Keratinocyte (primary cell): ENCODE results near the gene ITGB5. TPM values are rescaled to one million over a fixed set of nuclear protein-coding genes. Genes with fewer than 3 reads are reported as not detected.

Source experiments
- DNase-seq: peaks from one replicate; pipeline ENCODE4 v3.0.0-alpha.2; 2011; ENCODE audit warnings: low read depth, missing footprints, low spot score
- FAIRE-seq: peaks from 2 replicates; lab custom pipeline; 2011; peaks lifted over from hg19 to GRCh38; lab: Jason Lieb, UNC
- H2AFZ ChIP-seq: 2 replicates; pipeline ENCODE4 v1.6.0; 2012; ENCODE audit warnings: low read length, control low read depth, inconsistent platforms; ENCODE audit not compliant: control insufficient read depth
- H3K27ac ChIP-seq: 2 replicates; pipeline ENCODE4 v1.5.1; 2011; ENCODE audit warnings: low read length; ENCODE audit not compliant: control insufficient read depth, insufficient read depth
- H3K27me3 ChIP-seq: 3 replicates; pipeline ENCODE4 v1.6.0; 2011; ENCODE audit warnings: low read length; ENCODE audit not compliant: control insufficient read depth, insufficient read depth; ENCODE audit errors: extremely low read depth
- H3K36me3 ChIP-seq, 2 experiments: 2 replicates in 1 of 2; 3 replicates in 1 of 2; pipeline ENCODE4 v1.5.1; 2011; ENCODE audit warnings: low read length in 2 of 2, mild to moderate bottlenecking in 1 of 2; ENCODE audit not compliant: control insufficient read depth in 2 of 2, insufficient read depth in 2 of 2; ENCODE audit errors: extremely low read depth in 1 of 2
- H3K4me1 ChIP-seq: 3 replicates; pipeline ENCODE4 v1.5.1; 2011; ENCODE audit warnings: low read length; ENCODE audit not compliant: control insufficient read depth, insufficient read depth; ENCODE audit errors: extremely low read depth
- H3K4me2 ChIP-seq: 3 replicates; pipeline ENCODE4 v1.6.0; 2011; ENCODE audit warnings: low read depth, low read length; ENCODE audit not compliant: control insufficient read depth, insufficient read depth; ENCODE audit errors: extremely low read depth
- H3K4me3 ChIP-seq, 3 experiments: fragments of 200-600 bp in 1 of 3; sonication (generic) in 1 of 3; 2 replicates in 2 of 3; 3 replicates in 1 of 3; pipeline ENCODE4 v1.5.1; 2011 to 2016; ENCODE audit warnings: low read length in 3 of 3, mild to moderate bottlenecking in 3 of 3, control low read depth in 2 of 3, inconsistent platforms in 1 of 3, low read depth in 1 of 3, mixed read lengths in 1 of 3, mixed run types in 1 of 3, moderate library complexity in 1 of 3; ENCODE audit not compliant: control insufficient read depth in 2 of 3, insufficient read depth in 2 of 3; ENCODE audit errors: extremely low read depth in 1 of 3
- H3K79me2 ChIP-seq: 2 replicates; pipeline ENCODE4 v1.6.0; 2012; ENCODE audit warnings: low read length; ENCODE audit not compliant: control insufficient read depth, insufficient read depth
- H3K9ac ChIP-seq: 3 replicates; pipeline ENCODE4 v1.6.0; 2011; ENCODE audit warnings: low read length; ENCODE audit not compliant: control insufficient read depth, insufficient read depth; ENCODE audit errors: extremely low read depth
- H3K9me1 ChIP-seq: 3 replicates; pipeline ENCODE4 v1.6.0; 2011; ENCODE audit warnings: low read length; ENCODE audit not compliant: control insufficient read depth, insufficient read depth; ENCODE audit errors: extremely low read depth
- H3K9me3 ChIP-seq: 2 replicates; pipeline ENCODE4 v1.5.1; 2012; ENCODE audit warnings: low read depth, low read length; ENCODE audit not compliant: control insufficient read depth
- H4K20me1 ChIP-seq: 3 replicates; pipeline ENCODE4 v1.6.0; 2011; ENCODE audit warnings: low read length; ENCODE audit not compliant: control insufficient read depth, insufficient read depth; ENCODE audit errors: extremely low read depth
- CTCF ChIP-seq, 3 experiments: IDR thresholded peaks in 1 of 3; conservative IDR thresholded peaks in 1 of 3; optimal IDR thresholded peaks in 1 of 3; 2 replicates in 2 of 3; 3 replicates in 1 of 3; pipeline versions ENCODE3 to v1.5.1; 2011; ENCODE audit warnings: low read length in 3 of 3, mild to moderate bottlenecking in 3 of 3, moderate library complexity in 2 of 3, control low read depth in 1 of 3, inconsistent platforms in 1 of 3; ENCODE audit not compliant: insufficient read depth in 2 of 3; ENCODE audit errors: extremely low read depth in 1 of 3
- EZH2 ChIP-seq: IDR thresholded peaks from one replicate; pipeline ENCODE4 v1.6.1; 2012; ENCODE audit warnings: inconsistent platforms, mild to moderate bottlenecking, low read length, moderate library complexity
- dilution Hi-C: fragments of 300-500 bp; cut with MboI; formaldehyde crosslinking; loops from one replicate; pipeline ENCODE4 v1.7.0; 2020; ENCODE audit warnings: low sequenced_read_pairs; ENCODE audit not compliant: extremely low pct_ligation_motif_present
- polyA plus RNA-seq, 5 experiments: library from polyadenylated mRNA; depleted of rRNA in 3 of 5; stranded (reverse) in 3 of 5; stranded (forward) in 1 of 5; unstranded in 1 of 5; fragments of >200 nt; gene quantifications; 1 replicate in 1 of 5; 2 replicates in 3 of 5; 3 replicates in 1 of 5; pipeline versions ENCODE4 v1.2.1 to v1.2.3, GENCODE V29; 2011 to 2012; ENCODE audit warnings: missing spikeins in 2 of 5, low read depth in 1 of 5, low replicate concordance in 1 of 5

Gene ITGB5
- polyA plus RNA-seq, 1 donor (not counting 4 experiments of a cell fraction or from before 2014, with no cell fraction given): 136 TPM

DNA sequence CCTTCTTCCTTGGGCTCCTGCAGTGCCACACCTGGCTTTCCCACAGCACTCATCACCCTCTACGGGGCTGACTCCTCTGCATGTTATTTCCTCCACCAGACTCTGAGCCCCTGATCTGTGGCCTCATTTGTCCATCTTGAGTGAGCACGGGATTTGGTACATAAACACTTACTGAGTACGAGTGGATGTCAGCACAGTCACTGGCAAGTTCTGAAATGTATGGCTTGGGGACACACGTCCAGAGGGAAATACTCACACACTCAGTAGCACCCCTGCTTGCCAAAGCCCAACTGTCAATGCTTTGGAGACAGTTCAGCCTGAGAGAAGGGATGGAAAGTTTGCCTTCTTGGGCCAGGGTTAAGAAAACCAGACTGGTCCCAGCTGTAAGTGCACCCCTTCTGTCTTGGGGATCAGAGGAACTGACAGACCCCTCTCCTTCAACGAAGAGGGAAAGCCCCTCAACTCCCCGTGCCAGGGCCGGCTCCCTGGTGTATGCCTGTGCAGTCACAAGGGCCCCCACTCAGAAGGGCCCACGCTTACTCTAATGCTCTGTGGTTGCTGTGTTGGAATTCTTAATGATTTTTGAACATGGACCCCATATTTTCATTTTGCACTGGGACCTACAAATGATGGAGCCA is 85.0 kb downstream of the ITGB5 start:
- dilution Hi-C loops: no loop called here
- H3K4me1 ChIP-seq: no peaks in the 10 kb centered on the region
- H3K79me2 ChIP-seq: no peaks in the 10 kb centered on the region
- no peak for FAIRE-seq
- H3K9ac ChIP-seq: no peak overlapping the region
- H3K4me3 ChIP-seq: no peak overlapping the region
- no peak overlapping the region for H3K4me2 ChIP-seq
- no peak for TF ChIP-seq EZH2
- no peak for TF ChIP-seq CTCF (optimal IDR thresholded peaks at IDR 0.05 in 1 of 3, IDR thresholded peaks at IDR 0.05 in 1 of 3, conservative IDR thresholded peaks at IDR 0.05 in 1 of 3; ENCODE audit: extremely low read depth in 1 of 3, insufficient read depth in 2 of 3, low read length in 3 of 3)
- H2AFZ ChIP-seq: no peak overlapping the region
- no peak for DNase-seq
- H3K36me3 ChIP-seq: peaks cover 14 to 19% of the 10 kb centered on the region in 2 experiments
- no peaks in the 10 kb centered on the region for H3K9me3 ChIP-seq
- no peak overlapping the region for H3K27ac ChIP-seq
- no peaks in the 10 kb centered on the region for H4K20me1 ChIP-seq
- no peaks in the 10 kb centered on the region for H3K27me3 ChIP-seq
- no peaks in the 10 kb centered on the region for H3K9me1 ChIP-seq

- Histone ChIP-seq H2AFZ (no peak overlapping the region), H4K20me1 (no peaks in the 10 kb centered on the region), H3K9me3 (no peaks in the 10 kb centered on the region), H3K79me2 (no peaks in the 10 kb centered on the region), H3K36me3 (peaks cover 20 to 29% of the 10 kb centered on the region in 2 experiments), H3K9me1 (no peaks in the 10 kb centered on the region), H3K9ac (no peak overlapping the region), H3K4me2 (no peak overlapping the region), H3K27ac (no peak overlapping the region), H3K27me3 (no peaks in the 10 kb centered on the region), H3K4me1 (no peaks in the 10 kb centered on the region), H3K4me3 (no peak overlapping the region)
- DNase-seq (no peak), FAIRE-seq (no peak)
- dilution Hi-C loops: no loop called here
- no peak for TF ChIP-seq CTCF (optimal IDR thresholded peaks at IDR 0.05 in 1 of 3, IDR thresholded peaks at IDR 0.05 in 1 of 3, conservative IDR thresholded peaks at IDR 0.05 in 1 of 3; ENCODE audit: extremely low read depth in 1 of 3, insufficient read depth in 2 of 3, low read length in 3 of 3)
- no peak for TF ChIP-seq EZH2
Observed at GRCh38 chr3:124800511-124801258, 86.5 kb downstream of the ITGB5 start.
